Stimulated activated CD4-positive, alpha-beta T cell treated with anti-CD3 and anti-CD28 coated beads, TNF-alpha, amount 100 ng/mL, for 24 hours (primary cell): ENCODE measurements around the gene ANKRD60.
A peak's percentile ranks its signal among the peaks of the same experiment; 100 is the strongest.

Experiments used
- DNase-seq, 3 experiments: peaks; one replicate each; pipeline ENCODE4 v3.0.0-alpha.2; 2020; ENCODE audit warnings: low read depth in 3 of 3

The ANKRD60 gene, protein sequence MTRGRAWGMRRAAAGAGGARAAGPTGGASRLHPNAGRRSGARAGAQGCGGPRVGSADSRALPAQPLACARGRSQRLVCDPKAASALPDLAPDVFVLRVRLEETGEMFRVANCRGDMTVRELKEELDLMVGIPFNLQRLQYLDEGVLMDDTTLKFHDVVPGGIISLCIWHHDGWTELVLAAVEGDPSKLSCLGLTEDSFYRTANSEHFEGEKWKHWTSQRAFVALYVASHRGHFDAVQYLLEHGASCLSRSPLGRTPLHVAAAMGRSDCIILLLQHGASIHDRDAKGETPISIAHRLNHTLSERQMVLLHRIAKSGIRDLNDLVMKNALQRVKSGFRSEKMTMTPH

DNA sequence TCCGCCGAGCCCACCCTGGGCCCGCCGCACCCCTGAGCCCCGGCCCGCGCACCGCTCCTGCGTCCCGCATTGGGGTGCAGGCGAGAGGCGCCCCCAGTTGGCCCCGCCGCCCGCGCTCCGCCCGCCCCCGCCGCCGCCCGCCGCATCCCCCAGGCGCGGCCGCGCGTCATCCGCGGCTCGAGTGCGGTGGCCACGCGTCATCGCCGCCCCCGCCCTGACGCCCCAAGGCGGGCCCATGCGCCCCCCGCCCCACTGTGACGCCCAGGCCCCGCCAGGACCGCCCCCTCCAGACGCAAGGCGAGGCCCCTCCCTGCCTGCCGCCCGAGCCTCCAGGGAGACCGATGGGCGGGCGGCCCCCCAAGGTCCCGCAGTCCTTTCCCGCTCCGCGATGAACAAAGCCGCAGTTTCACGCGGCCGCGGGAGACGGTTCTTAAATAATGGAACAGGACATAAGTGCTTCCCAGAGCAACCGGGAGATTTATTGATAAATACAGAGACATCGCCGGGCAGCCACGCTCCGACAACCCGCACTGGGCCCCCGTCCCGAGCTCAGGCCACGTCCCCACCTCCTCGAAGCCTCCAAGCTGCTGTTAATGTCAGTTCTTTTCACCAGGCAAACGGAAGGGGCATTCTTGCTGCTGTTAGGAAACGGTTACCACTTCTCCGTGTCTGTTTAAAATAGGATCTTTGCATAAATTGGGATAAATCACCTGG is at the start of gene ANKRD60:
TSS of gene ANKRD60 (minus strand) at position 170 of the 714 bp plus-strand sequence. CDS start at position 170, 0 bp downstream.
- peak in 2 of 3 experiments; percentile 20 to 48 for DNase-seq

DNA sequence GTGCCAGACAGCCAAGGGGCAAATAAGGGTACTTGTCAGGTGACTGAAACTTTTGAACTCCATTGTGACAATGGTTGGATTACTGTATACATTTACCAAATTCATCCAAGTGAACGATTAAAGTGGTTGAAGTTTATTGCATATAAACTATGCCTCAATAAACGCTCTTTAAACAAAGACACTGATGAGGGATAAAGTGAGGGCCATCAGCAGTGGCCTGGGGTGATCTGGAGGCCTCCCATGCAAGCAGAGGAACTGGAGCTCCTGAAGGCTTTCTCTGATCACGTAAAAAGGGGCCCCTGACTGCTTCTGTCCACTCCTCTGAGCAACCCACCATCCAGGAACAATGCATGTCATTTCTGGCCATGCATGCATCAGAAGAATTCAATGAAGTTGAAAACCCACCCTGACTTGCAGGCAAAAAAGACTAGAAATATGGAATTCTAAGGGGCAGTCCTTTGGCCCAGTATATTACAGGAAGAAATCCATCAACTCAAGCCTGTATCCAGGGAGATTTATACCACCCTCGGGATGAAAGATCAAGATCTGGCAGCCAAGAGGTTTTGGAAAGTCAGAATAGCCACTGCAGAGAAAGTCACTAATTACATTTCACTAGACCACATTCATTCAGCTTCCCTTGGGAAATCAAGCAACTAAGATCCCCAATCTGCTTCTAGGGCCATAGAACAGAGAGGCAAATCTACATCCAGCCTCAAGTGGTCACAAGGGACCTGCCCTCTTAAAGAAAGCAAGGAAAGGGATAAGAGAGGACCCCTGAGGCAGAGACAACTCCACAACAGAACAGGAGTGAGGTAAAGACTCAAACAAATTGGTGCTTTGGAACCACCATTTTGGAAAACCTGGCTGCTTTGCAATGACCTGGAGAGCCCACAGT is 49.4 kb upstream of the ANKRD60 start:
- DNase-seq = no peak

DNA sequence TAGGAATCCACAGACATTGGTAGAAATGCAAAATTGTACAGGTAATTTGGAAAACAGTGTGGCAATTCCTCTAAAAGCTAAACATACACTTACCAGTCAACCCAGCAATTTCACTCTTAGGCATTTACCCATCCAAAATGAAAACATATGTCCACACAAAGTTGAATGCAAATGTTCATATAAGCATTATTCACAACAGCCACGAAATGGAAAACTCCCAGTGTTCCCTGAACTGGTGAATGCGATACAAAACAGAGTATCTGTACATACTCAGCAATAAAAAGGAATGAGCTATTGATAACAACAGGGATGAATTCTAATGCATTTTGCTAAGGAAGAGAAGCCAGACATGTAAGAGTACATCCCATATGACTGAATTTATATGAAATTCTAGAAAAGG is 48.7 kb upstream of the ANKRD60 start:
- DNase-seq = no peak

DNA sequence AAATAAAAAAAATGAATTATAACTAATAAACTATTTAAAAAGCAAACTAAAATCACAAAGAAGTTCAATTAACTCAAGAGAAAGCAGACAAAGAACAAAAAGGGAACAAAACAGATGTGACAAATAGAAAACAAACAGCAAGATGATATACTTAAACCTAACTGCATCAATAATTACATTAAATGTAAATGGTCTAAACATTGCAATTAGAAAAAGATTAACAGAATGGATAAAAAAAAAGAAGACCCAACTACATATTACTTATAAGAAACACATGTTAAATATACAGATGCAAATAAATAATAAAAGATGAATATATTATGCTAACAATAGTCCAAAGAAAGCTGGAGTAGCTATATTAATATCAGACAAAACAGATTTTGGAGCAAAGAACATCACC is 45.9 kb upstream of the ANKRD60 start:
- no peak for DNase-seq

DNA sequence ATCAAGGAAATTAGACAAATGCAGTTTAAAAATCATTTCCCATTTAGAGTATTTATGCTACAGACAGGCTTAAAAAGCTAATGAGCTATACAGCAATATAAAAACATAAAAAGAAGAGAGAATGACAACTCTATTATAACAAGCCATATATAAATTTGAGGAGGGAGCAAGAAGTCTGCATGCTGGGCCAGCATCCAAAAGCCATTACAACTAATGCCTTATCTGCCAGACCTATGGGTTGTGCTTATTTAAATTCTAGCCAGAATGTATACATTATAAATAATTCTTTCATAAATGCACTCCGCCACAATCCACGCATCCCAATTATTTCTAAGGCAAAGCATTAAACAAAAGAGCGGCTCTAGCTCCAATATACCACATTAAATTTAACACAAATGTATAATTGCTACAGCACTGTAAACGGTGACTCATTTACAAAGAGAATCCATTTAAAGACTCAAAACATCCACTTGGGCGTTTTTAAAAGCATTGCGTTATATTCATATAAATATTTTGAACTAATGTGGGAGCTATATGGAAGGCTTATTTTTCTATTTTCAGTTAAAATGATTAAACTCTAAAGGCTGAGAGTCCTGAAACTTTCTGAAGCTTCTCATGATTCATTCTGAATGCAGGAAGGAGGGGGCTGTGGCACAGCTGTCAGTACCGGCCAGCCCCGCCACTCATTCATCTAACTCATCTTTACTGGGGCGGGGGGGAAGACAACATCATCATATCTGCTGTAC is 43.3 kb upstream of the ANKRD60 start:
- peak in 2 of 3 experiments; percentile 18 to 50 for DNase-seq

DNA sequence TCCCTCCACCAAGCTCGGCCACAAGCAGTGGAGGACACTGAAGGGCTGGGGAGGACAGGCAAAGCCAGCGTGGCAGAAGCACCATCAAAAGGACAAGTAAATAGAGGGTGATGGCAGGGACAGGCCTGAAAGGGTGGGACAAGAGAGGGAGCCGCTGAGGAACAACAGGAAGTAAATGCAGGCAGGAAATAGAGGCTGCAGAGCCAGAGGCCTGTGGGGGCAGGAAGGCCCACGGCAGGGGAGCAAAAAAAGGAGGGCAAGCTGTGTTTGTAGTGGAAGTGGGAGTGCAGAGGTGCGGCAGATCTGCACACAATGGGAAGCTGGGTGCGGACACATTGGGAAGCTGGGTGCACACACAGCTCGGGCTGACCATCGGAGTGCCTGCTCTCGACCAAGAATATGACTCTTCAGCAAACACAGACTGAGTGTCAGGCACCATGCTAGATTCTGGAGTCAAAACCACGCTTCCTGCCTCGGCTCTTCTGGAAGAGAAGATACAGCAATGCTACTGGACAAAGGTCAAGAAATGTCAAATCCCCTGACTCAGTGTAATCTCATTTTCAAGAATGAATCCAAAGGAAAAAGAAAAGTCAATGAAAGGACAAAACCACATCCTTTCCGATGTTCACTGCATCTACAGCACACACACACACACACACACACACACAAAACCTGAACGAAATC is 40.6 kb upstream of the ANKRD60 start:
- no peak for DNase-seq

DNA sequence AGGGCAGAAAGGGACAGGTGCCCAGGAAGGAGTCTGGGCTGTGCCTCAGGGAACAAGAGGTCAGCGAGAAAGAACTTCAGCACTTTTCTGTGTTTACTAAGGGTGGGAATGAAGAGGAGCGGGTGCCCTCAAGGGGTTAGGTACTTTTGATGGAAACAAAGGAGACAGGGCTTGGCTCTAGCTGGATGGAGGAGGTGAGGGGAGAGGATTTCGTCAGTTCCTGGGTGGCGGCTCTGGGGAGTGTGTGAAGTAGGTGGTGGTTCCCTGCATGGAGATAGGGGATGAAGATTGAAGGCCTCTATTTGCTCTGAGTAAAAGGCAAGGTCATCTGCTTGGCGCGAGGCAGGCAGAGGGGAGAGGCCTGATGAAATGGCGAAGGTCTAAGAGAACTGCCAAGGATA is 40.0 kb upstream of the ANKRD60 start:
- no peak for DNase-seq

DNA sequence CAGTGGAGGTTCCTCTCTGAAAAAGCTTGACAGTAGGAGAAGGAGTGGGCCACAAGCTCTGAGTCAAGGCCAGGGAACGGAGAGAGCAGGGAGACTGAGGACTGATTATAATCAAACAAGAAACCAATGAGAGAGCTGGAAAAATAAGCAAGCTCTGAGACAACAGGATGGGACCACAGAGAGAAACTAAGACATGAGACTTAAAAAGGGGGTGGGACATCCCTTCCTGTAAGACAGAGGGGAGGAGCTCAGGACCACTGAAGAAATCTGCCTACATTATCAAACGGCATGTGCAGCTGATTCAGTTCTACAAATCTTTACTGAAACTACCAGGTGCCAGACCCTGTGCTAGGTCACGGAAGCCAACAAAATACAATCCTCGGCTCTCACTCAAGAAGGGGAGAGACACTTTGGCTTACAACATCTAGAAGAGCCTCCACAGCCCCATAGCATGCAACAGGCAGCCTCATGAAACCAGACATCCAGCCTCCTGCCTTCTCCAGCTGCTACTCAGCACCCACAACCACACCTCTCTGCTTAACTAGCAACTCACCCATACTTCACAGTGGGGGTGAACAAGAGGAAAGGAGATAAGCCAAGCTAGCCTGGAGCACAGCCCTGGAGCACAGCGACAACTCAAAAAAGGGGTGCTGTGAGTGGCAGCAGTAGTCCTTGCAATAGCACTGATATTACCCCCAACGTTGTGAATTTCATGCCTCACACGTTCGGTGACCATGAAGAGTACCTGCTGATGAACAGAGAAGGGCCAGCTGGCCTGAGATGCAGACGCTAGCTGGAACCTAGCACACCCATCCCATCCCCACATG is 39.1 kb upstream of the ANKRD60 start:
- DNase-seq = no peak

DNA sequence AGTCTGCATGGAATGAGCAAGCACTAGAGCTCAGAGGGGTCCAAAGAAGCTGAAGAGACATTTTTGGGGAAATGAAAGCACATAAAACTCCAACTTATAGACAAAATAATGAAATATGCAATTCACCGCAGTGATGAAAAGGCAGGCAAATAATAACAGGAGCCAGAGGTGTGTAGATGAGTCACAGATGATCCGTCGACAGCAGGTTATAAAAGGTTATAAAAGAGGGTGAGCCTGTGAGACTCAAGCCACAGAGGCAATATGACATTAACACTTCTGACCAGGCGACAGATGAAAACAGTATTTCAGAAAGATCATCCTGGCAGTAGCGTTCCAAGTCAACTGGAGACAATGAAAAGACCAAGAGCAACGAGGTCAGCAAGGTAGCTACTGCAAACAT is 35.8 kb upstream of the ANKRD60 start:
- no peak for DNase-seq

DNA sequence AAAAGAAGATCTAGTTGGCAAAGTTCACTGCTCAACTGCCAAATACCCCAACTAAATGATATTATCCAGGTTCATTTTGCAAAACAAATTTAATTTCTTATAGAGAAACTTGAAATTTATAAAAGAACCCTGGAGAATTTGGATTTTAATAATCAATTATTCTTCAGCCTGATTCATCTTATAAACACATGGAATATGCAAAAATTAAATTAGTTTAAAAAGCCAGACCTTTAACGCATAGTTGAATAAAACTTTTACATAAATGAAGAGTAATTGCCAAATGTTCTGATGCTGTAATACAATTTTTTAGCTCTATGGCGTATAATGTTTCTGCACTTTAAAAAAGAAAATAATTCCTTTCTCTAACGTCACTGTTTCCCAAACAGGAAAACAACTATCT is 33.2 kb upstream of the ANKRD60 start:
- no peak for DNase-seq

DNA sequence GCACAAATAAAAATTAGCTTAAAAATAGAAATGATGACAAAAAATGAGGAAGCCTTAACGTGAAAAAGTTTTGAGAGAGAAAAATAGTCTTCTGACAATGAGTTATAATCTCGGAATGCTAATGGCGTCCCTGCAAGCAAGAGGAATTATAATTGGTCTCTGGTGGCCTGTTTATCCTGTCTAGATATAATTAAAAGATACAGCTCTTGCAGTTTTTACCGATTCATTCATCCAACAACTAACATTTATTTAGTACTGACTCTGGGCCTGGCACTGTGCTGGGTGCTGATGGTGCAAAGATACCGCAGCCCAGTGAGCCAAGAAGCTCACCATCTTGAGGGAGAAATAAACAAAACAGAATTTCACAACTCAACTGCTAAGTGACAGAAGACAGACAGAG is 31.6 kb upstream of the ANKRD60 start:
- DNase-seq = no peak

DNA sequence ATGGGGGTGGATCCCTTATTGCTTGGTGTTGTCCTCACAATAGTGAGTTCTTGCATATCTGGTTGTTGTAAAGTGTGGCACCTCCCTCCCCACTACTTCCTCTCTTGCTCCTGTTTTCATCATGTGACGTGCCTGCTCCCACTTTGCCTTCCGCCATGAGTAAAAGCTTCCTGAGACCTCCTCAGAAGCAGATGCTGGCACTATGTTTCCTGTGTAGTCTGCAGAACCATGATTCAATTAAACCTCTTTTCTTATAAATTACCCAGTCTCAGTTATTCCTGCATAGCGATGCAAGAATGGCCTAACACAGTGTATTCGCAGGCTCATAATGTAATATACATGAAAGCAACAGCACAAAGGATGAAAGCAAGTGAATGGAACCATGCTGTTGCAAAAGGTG is 28.4 kb upstream of the ANKRD60 start:
- no peak for DNase-seq

DNA sequence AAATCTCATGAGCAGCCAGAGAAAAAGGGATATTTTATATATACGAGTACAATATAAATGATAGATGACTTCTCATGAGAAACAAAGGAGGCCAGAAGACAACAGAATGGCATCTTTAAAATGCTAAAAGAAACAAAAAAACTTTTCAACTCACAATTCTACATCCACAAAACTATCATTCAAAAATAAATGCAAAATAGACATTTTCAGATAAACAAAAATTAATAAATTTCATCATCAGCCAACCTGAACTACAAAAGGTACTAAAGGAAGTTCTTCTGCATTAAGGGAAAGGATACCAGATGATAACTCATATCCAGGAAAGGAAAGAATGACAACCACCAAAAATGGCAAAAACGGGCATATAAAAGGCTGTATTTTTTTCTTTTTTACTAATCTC is 27.9 kb upstream of the ANKRD60 start:
- DNase-seq = no peak

DNA sequence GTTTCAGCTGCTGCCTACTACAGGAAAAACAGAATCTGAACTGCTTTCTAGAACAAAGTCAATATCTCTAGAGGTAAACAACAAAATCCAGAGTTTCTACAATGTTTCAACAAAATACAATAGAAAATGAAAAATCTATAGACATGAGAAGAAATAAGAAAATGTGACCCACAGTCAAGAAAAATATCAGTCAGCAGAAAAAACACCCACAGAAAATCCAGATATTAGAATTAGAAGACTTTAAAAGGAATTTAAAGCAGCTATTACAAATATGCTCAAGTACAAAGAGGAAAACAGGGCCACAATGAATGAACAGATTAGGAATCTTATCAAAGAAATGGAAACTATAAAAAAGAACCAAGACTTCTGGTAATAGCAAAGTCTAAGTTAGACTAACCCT is 26.4 kb upstream of the ANKRD60 start:
- DNase-seq = no peak

DNA sequence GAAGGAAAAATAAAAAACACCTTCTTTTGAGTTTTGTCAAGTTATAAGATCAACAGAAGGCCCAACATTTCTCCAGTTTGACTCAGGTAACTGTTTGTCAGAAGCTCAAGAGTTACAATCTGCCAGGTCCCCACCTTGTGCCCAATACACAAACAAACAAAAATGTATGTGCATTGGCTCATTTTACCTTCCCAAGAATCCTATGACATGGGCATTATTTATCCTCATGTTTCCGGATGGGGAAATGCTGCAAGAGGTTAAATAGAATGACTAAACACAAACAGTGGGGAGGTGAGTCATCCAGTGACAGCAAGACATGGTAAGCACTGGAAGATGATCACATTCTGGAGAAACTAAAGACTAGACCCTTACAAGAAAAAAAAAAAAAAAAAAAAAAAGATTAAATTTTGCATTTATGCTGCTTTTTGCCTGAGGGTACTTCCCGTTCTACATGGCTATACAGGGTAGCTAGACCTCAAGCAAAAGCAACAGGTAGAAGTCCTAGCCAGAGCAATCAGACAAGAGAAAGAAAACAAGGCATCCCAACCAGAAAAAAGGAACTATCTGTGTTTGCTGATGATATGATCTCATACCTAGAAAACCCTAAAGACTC is 23.6 kb upstream of the ANKRD60 start:
- DNase-seq = no peak

DNA sequence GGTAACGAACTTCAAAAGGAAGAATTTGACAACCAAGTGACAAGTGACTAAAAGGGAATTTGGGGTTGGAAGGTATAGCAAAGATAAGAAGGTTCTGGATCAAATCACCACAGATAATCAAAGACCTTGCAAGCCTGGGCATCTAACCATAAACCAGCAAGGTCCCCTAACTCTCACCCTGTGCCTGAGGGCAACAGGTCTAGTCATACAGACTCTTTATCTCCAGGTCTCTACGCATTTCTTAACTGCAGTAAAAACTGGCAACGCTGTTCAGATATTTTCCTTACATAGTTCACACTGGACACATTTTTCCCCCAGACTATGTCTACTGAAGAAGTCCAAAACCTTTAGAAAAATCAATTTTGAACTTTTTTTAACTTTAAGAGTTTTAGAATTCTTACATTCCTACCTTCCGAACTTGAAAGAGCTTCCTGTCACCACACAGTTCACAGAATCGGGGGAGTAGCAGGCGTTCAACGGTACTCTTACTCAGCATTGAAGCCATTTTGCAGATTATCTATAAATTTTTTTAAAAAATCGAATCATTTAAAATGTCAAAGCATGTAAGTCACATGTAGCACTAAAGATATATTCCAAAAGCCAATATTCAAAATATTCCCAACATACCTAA is 23.0 kb upstream of the ANKRD60 start:
- DNase-seq = no peak

DNA sequence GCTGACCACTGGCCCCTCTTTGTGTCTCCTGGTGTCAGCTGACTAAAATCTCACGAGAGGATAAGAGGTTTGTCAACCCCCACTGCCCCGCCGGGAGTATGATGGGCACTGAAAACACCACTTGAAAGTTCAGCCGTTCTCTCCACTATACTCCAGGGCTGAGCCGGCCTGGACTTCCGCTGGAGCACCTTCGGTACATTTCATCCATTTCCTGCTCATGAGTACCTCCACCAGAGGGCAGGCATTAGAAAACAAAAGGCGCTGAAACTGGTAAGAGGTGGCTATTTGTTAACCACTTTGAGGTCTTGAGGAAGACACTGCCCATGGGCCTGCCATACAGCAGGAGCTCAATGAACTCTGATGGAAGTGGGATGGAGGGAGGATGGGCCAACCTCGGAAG is 17.9 kb upstream of the ANKRD60 start:
- no peak for DNase-seq

DNA sequence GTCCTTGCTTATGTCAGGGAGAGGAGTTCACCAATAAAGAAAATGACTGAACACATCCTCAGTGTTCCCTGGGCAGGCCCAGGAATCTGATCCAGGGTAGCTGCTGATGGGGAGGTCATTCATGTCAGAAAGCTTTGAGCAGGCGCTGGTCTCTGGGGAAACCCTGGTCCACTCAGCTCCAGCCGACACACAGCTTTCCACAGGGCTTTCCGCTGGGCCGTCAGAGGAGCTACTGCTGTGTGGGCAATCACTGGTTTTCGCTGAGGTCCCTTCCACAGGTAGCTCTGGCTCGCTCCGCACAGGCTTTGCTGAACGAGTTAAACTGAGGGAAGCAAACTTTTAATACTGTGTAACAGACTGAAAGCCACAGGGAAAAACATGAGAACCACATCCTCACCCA is 17.5 kb upstream of the ANKRD60 start:
- DNase-seq = no peak

DNA sequence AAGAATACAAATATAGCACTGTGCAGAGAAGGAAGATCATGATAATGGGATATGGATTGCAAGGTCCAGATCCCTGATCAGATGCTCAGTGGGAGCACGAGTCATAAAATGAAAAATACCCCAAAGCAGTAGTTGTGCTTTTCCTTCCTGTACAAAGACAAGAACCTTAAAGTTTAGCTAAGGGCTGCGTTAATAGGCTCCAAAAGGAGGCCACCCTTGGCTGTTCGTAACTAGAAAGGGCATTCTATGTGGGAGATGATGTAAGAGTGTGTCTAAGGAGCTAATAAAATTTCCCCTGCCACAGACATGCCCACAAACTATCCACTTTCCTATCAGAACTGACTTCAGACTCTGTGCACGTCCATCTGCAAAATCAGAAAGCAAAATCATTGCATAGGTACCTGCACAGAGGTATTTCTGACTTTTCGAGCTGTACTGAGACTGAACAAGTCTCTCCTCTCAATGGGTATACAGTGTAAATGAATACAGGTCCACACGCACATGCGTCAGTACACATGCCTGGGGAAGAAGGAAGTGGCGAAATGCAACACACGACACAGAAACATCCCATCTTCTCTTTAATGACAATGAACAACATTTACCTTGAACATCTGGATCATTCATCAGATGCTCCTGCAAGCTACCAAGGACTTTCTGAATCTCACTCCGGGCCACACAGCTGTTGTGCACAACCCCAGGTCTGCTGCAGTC is 16.9 kb upstream of the ANKRD60 start:
- DNase-seq = no peak
